HCT116 (cell line): ENCODE measurements around the gene NGFR. TPM values are rescaled to one million over a fixed set of nuclear protein-coding genes. Genes with fewer than 3 reads are reported as not detected.

Source experiments
- ATAC-seq: fragments of 200-7000 bp; cut with Tn5 transposase; 2 replicates; pipeline ENCODE4 v1.9.1; 2020; ENCODE audit warnings: mild to moderate bottlenecking, moderate library complexity
- BruUV-seq: library from RNA; stranded (reverse); fragments of 400-500 nt; replicated peaks from 2 replicates; lab custom pipeline; 2021; lab: Mats Ljungman, UMichigan
- CTCF ChIA-PET: fragments of 300-600 bp; sonication (Branson Sonifier 250); formaldehyde crosslinking; loops from one replicate; lab custom pipeline; 2021; ENCODE audit warnings: antibody characterized with exemption; lab: Charles Lee
- POLR2A ChIA-PET: fragments of 300-600, 350-600 bp; sonication (Branson Sonifier 250); formaldehyde crosslinking; loops from one replicate; lab custom pipeline; 2021; ENCODE audit warnings: antibody characterized with exemption; lab: Charles Lee
- RAD21 ChIA-PET, 2 experiments: fragments of 300-600 bp; sonication (Branson Sonifier 250); formaldehyde crosslinking; loops; one replicate each; lab custom pipeline; 2023; ENCODE audit warnings: low total read pairs in 2 of 2; ENCODE audit not compliant: uncharacterized antibody in 2 of 2, unreplicated experiment in 2 of 2, low non-redundant PET in 1 of 2; lab: Charles Lee
- DNase-seq: peaks from one replicate; pipeline ENCODE4 v3.0.0-alpha.2; 2010; ENCODE audit warnings: low read depth, low spot score
- H2AFZ ChIP-seq: fragments of 200-600 bp; shearing (Covaris generic), sonication (generic); 2 replicates; pipeline ENCODE4 v1.6.1; 2017; ENCODE audit warnings: low read depth, mixed run types, mixed read lengths, antibody characterized with exemption, low read length; ENCODE audit not compliant: poor library complexity, severe bottlenecking
- H3K27ac ChIP-seq: 2 replicates; pipeline ENCODE4 v1.5.1; 2012; ENCODE audit warnings: low read depth, low read length
- H3K27me3 ChIP-seq: fragments of 200-600 bp; sonication (generic); 2 replicates; pipeline ENCODE4 v1.6.1; 2016; ENCODE audit warnings: mixed run types, low read length, mixed read lengths; ENCODE audit not compliant: insufficient read depth
- H3K36me3 ChIP-seq, 2 experiments: fragments of 200-500 bp in 1 of 2; fragments of 200-600 bp in 1 of 2; sonication (Bioruptor generic) in 1 of 2; sonication (generic) in 1 of 2; 2 replicates each; pipeline versions ENCODE4 v1.5.1 to v1.6.1; 2014 to 2016; ENCODE audit warnings: low read length in 2 of 2, inconsistent platforms in 1 of 2, mixed read lengths in 1 of 2, mixed run types in 1 of 2; ENCODE audit not compliant: insufficient read depth in 2 of 2, control insufficient read depth in 1 of 2
- H3K4me1 ChIP-seq, 2 experiments: fragments of 200-600 bp in 1 of 2; sonication (generic) in 1 of 2; 2 replicates each; pipeline versions ENCODE4 v1.5.1 to v1.6.1; 2012 to 2017; ENCODE audit warnings: low read length in 2 of 2, inconsistent platforms in 1 of 2, mild to moderate bottlenecking in 1 of 2, mixed read lengths in 1 of 2, mixed run types in 1 of 2, moderate library complexity in 1 of 2; ENCODE audit not compliant: insufficient read depth in 2 of 2, control insufficient read depth in 1 of 2
- H3K4me2 ChIP-seq: fragments of 200-600 bp; sonication (generic); 2 replicates; pipeline ENCODE4 v1.6.1; 2017; ENCODE audit warnings: mixed run types, low read length, mixed read lengths
- H3K4me3 ChIP-seq, 2 experiments: fragments of 200-600 bp in 1 of 2; sonication (generic) in 1 of 2; replicated peaks in 1 of 2; 2 replicates each; pipeline ENCODE4 v1.5.1; 2011 to 2016; ENCODE audit warnings: low read length in 2 of 2, control low read depth in 1 of 2, low read depth in 1 of 2, mild to moderate bottlenecking in 1 of 2, mixed read lengths in 1 of 2, mixed run types in 1 of 2
- H3K79me2 ChIP-seq: fragments of 200-600 bp; sonication (generic); 2 replicates; pipeline ENCODE4 v1.6.1; 2017; ENCODE audit warnings: mild to moderate bottlenecking, mixed run types, low read length, moderate library complexity, mixed read lengths; ENCODE audit not compliant: insufficient read depth
- H3K9ac ChIP-seq: fragments of 200-600 bp; sonication (generic); 2 replicates; pipeline ENCODE4 v1.6.1; 2016; ENCODE audit warnings: low read length, mixed read lengths
- H3K9me2 ChIP-seq: fragments of 200-600 bp; sonication (generic), shearing (Covaris generic); 2 replicates; pipeline ENCODE4 v1.6.1; 2017; ENCODE audit warnings: mixed run types, mild to moderate bottlenecking, moderate library complexity; ENCODE audit not compliant: insufficient read depth
- H3K9me3 ChIP-seq, 2 experiments: fragments of 200-500 bp in 1 of 2; fragments of 200-600 bp in 1 of 2; sonication (Bioruptor generic) in 1 of 2; sonication (generic) in 1 of 2; 2 replicates each; pipeline ENCODE4 v1.6.1; 2014 to 2017; ENCODE audit warnings: low read length in 2 of 2, mixed read lengths in 2 of 2, inconsistent platforms in 1 of 2, low read depth in 1 of 2, mild to moderate bottlenecking in 1 of 2, mixed run types in 1 of 2, moderate library complexity in 1 of 2; ENCODE audit not compliant: control insufficient read depth in 1 of 2, insufficient read depth in 1 of 2
- H4K20me1 ChIP-seq: fragments of 200-600 bp; sonication (generic), shearing (Covaris generic); 2 replicates; pipeline ENCODE4 v1.6.1; 2017; ENCODE audit warnings: mixed run types, mild to moderate bottlenecking, moderate library complexity; ENCODE audit not compliant: insufficient read depth
- CBX3 ChIP-seq: IDR thresholded peaks from 2 replicates; pipeline ENCODE4 v1.6.1; 2012; ENCODE audit warnings: low read depth
- ELF1 ChIP-seq: IDR thresholded peaks from 2 replicates; pipeline ENCODE4 v1.6.1; 2012; ENCODE audit warnings: low read depth, borderline replicate concordance
- EZH2 ChIP-seq: fragments of 200-600 bp; sonication (generic); IDR thresholded peaks from 2 replicates; pipeline ENCODE4 v1.6.1; 2017; ENCODE audit warnings: antibody characterized with exemption, mixed run types
- FOSL1 ChIP-seq: IDR thresholded peaks from 2 replicates; pipeline ENCODE4 v1.6.1; 2012; ENCODE audit warnings: low read depth
- POLR2A ChIP-seq: IDR thresholded peaks from 2 replicates; pipeline ENCODE4 v1.7.0; 2011; ENCODE audit warnings: borderline replicate concordance; ENCODE audit not compliant: insufficient read depth, insufficient read length; ENCODE audit errors: extremely low read depth
- RAD21 ChIP-seq: IDR thresholded peaks from 2 replicates; pipeline ENCODE4 v1.6.1; 2012; ENCODE audit warnings: low read depth, mild to moderate bottlenecking
- SP1 ChIP-seq: IDR thresholded peaks from 2 replicates; pipeline ENCODE4 v1.6.1; 2012; ENCODE audit warnings: low read depth
- SRF ChIP-seq: IDR thresholded peaks from 2 replicates; pipeline ENCODE4 v1.6.1; 2012; ENCODE audit warnings: low read depth
- TCF7L2 ChIP-seq: IDR thresholded peaks from 2 replicates; pipeline ENCODE4 v1.7.0; 2011; ENCODE audit warnings: borderline replicate concordance, inconsistent platforms; ENCODE audit not compliant: insufficient read depth, insufficient read length; ENCODE audit errors: extremely low read depth
- YY1 ChIP-seq: IDR thresholded peaks from 2 replicates; pipeline ENCODE4 v1.6.1; 2011; ENCODE audit warnings: low read length, low read depth, moderate library complexity, mild to moderate bottlenecking; ENCODE audit not compliant: insufficient replicate concordance; ENCODE audit errors: extremely low read depth
- ZFX ChIP-seq: fragments of 450-650 bp; IDR thresholded peaks from 2 replicates; pipeline ENCODE4 v1.6.1; 2017
- intact Hi-C: fragments of 100-400 bp; cut with micrococcal nuclease; formaldehyde crosslinking; loops from 2 replicates; pipeline ENCODE4 v1.10.0; 2022
- total RNA-seq: library from RNA; stranded (reverse); gene quantifications from one replicate; pipeline ENCODE4 v1.2.1, GENCODE V29; 2021; ENCODE audit not compliant: unreplicated experiment
- TF ChIP-seq, protein P1 (sequence below): IDR thresholded peaks from 2 replicates; pipeline ENCODE4 v1.6.1; 2012
- TF ChIP-seq, protein P2 (sequence below), 3 experiments: fragments of 200-600 bp in 1 of 3; sonication (generic) in 1 of 3; IDR thresholded peaks in 2 of 3; conservative IDR thresholded peaks in 1 of 3; 2 replicates each; pipeline ENCODE4 v1.5.1; 2012 to 2017; ENCODE audit warnings: low read depth in 2 of 3, low read length in 2 of 3, antibody characterized with exemption in 1 of 3, borderline replicate concordance in 1 of 3, control low read depth in 1 of 3, mild to moderate bottlenecking in 1 of 3, mixed read lengths in 1 of 3, mixed run types in 1 of 3, moderate library complexity in 1 of 3; ENCODE audit not compliant: insufficient read depth in 1 of 3
- TF ChIP-seq, protein P3 (sequence below): IDR thresholded peaks from 2 replicates; pipeline ENCODE4 v1.6.1; 2011; ENCODE audit warnings: mild to moderate bottlenecking, low read length, moderate library complexity; ENCODE audit not compliant: insufficient replicate concordance; ENCODE audit errors: extremely low read depth

The NGFR gene
- total RNA-seq, 1 experiment from 2014 or later: 6.1 TPM

DNA sequence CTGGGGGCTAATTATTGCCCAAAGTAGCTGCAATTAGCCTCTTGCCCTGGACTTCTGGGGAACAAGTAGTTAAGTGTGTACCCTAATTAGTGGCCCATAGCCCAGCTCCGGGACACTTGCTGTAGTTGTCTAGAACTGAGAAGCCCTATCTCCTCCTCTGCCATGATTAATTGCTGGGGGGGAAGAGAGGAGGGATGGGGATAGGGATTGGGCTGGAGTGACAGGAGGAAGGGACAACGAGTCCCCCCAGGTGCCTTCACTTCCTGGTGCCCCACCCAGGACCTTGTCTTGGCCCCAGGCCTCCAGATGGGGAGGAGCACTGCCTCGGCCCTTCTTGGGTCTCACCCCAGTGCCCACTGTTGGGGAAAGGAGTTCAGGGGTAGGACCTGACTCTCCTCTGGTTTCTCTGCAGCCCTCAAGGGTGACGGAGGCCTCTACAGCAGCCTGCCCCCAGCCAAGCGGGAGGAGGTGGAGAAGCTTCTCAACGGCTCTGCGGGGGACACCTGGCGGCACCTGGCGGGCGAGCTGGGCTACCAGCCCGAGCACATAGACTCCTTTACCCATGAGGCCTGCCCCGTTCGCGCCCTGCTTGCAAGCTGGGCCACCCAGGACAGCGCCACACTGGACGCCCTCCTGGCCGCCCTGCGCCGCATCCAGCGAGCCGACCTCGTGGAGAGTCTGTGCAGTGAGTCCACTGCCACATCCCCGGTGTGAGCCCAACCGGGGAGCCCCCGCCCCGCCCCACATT is 17.4 kb downstream of the NGFR start:
- TF ChIP-seq, protein P1, sequence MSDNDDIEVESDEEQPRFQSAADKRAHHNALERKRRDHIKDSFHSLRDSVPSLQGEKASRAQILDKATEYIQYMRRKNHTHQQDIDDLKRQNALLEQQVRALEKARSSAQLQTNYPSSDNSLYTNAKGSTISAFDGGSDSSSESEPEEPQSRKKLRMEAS: no peak
- TF ChIP-seq FOSL1 (no peak), YY1 (no peak), RAD21 (no peak), TCF7L2 (no peak)
- TF ChIP-seq, protein P2, sequence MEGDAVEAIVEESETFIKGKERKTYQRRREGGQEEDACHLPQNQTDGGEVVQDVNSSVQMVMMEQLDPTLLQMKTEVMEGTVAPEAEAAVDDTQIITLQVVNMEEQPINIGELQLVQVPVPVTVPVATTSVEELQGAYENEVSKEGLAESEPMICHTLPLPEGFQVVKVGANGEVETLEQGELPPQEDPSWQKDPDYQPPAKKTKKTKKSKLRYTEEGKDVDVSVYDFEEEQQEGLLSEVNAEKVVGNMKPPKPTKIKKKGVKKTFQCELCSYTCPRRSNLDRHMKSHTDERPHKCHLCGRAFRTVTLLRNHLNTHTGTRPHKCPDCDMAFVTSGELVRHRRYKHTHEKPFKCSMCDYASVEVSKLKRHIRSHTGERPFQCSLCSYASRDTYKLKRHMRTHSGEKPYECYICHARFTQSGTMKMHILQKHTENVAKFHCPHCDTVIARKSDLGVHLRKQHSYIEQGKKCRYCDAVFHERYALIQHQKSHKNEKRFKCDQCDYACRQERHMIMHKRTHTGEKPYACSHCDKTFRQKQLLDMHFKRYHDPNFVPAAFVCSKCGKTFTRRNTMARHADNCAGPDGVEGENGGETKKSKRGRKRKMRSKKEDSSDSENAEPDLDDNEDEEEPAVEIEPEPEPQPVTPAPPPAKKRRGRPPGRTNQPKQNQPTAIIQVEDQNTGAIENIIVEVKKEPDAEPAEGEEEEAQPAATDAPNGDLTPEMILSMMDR (IDR thresholded peaks at IDR 0.05 in 2 of 3, conservative IDR thresholded peaks at IDR 0.05 in 1 of 3; ENCODE audit: borderline replicate concordance in 1 of 3, insufficient read depth in 1 of 3, low read depth in 2 of 3, low read length in 2 of 3): no peak
- CTCF ChIA-PET: no interaction called here
- H2AFZ ChIP-seq: no peak overlapping the region
- RAD21 ChIA-PET: no interaction called here
- no peaks in the 10 kb centered on the region for H4K20me1 ChIP-seq
- peaks cover 39 to 47% of the 10 kb centered on the region in 2 experiments for H3K4me1 ChIP-seq
- H3K27me3 ChIP-seq: no peaks in the 10 kb centered on the region
- intact Hi-C loops: no loop called here
- no peaks in the 10 kb centered on the region for H3K9me3 ChIP-seq
- no peak for DNase-seq
- BruUV-seq: no TSS peak
- no peak overlapping the region for H3K9ac ChIP-seq
- no peaks in the 10 kb centered on the region for H3K36me3 ChIP-seq
- H3K79me2 ChIP-seq: no peaks in the 10 kb centered on the region
- no peak overlapping the region for H3K4me2 ChIP-seq
- no peak for ATAC-seq
- POLR2A ChIA-PET: no interaction called here
- H3K27ac ChIP-seq: no peak overlapping the region
- no peaks in the 10 kb centered on the region for H3K9me2 ChIP-seq
- H3K4me3 ChIP-seq: no peak overlapping the region

DNA sequence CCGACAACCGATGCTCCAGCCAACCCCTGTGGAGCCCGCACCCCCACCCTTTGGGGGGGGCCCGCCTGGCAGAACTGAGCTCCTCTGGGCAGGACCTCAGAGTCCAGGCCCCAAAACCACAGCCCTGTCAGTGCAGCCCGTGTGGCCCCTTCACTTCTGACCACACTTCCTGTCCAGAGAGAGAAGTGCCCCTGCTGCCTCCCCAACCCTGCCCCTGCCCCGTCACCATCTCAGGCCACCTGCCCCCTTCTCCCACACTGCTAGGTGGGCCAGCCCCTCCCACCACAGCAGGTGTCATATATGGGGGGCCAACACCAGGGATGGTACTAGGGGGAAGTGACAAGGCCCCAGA is 17.9 kb downstream of the NGFR start:
- no peak overlapping the region for H3K4me2 ChIP-seq
- H3K27me3 ChIP-seq: no peaks in the 10 kb centered on the region
- no peak for ATAC-seq
- no peaks in the 10 kb centered on the region for H3K9me3 ChIP-seq
- RAD21 ChIA-PET: no interaction called here
- POLR2A ChIA-PET: no interaction called here
- H3K9ac ChIP-seq: no peak overlapping the region
- no peak overlapping the region for H2AFZ ChIP-seq
- H3K27ac ChIP-seq: no peak overlapping the region
- no TSS peak for BruUV-seq
- no peaks in the 10 kb centered on the region for H3K79me2 ChIP-seq
- intact Hi-C loops: no loop called here
- H3K4me1 ChIP-seq: peaks cover 35 to 42% of the 10 kb centered on the region in 2 experiments
- DNase-seq: no peak
- no peak overlapping the region for H3K4me3 ChIP-seq
- H3K9me2 ChIP-seq: no peaks in the 10 kb centered on the region
- H3K36me3 ChIP-seq: no peaks in the 10 kb centered on the region
- no peaks in the 10 kb centered on the region for H4K20me1 ChIP-seq
- CTCF ChIA-PET: no interaction called here
- TF ChIP-seq SP1: no peak
- TF ChIP-seq POLR2A: no peak
- TF ChIP-seq, protein P1: no peak
- TF ChIP-seq EZH2: no peak
- TF ChIP-seq, protein P3, sequence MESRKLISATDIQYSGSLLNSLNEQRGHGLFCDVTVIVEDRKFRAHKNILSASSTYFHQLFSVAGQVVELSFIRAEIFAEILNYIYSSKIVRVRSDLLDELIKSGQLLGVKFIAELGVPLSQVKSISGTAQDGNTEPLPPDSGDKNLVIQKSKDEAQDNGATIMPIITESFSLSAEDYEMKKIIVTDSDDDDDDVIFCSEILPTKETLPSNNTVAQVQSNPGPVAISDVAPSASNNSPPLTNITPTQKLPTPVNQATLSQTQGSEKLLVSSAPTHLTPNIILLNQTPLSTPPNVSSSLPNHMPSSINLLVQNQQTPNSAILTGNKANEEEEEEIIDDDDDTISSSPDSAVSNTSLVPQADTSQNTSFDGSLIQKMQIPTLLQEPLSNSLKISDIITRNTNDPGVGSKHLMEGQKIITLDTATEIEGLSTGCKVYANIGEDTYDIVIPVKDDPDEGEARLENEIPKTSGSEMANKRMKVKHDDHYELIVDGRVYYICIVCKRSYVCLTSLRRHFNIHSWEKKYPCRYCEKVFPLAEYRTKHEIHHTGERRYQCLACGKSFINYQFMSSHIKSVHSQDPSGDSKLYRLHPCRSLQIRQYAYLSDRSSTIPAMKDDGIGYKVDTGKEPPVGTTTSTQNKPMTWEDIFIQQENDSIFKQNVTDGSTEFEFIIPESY: no peak
- no peak for TF ChIP-seq FOSL1
- TF ChIP-seq CBX3: no peak
- no peak for TF ChIP-seq ZFX
- no peak for TF ChIP-seq SRF
- no peak for TF ChIP-seq ELF1
- TF ChIP-seq RAD21: no peak
